GM21737 (cell line): ENCODE results near the gene SH3PXD2B.

Experiments used
- ATAC-seq: cut with Tn5 transposase; IDR thresholded peaks from one replicate; pipeline ENCODE4 v1.9.1; 2021; ENCODE audit warnings: mild to moderate bottlenecking, moderate library complexity; ENCODE audit not compliant: unreplicated experiment

SH3PXD2B gene

DNA sequence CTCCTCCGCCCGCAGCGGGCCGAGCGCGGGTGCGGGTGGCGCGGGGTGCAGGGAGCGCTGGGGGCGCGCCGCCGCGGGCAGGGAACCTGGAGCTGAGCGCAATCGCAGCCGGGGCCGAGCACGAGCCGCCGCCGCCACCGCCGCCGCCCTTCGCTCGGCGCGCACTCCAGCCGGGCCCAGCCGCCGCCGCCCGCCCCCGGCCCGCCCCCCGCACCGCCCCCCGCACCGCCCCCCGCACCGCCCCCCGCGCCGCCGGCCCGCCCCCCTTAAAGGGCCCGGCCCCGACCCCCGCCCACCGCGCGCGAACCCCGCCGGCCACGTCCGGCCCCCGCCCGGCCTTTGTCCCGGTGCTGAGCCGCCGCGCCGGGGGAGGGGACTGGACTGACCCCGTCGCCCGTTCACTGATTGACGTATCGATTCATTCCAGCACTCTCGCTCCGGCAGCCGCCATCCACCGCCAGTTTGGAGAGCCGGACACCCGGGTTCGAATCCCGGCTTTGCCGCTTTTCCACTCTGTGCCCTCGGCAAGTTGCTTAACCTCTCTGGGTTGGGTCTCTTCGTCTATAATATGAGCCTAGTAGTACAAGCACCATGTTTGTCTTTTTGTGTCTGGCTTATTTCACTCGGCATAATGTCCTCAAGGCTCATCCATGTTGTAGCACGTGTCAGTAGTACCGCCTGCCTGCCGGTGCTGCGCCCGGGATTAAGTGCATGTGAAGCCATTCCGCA, at the start of gene SH3PXD2B:
Gene SH3PXD2B, minus strand, starts transcription at position 168 of the 729 bp plus-strand sequence. CDS start 173 bp downstream, outside the sequence.
- ATAC-seq, result no peak

DNA sequence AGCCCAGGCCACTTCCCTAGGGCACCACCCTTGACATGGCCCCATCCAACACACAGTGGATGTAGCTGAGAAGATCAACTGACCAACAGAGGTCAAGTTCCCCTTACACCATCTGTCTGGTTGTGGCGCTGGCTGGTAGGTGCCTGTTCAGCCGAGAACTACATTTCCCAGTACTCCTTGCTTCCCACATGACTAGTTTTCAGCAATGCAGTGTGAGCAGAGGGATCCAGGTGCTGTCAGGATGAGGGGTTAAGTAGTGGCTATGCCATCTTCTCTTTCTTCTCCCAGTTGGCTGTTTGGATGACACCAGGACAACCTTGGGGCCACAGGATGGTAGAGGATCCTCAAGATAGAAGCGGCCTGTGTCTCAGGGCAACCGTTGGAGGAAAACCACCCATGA, 48.6 kb upstream of the SH3PXD2B start:
- ATAC-seq, result no peak

DNA sequence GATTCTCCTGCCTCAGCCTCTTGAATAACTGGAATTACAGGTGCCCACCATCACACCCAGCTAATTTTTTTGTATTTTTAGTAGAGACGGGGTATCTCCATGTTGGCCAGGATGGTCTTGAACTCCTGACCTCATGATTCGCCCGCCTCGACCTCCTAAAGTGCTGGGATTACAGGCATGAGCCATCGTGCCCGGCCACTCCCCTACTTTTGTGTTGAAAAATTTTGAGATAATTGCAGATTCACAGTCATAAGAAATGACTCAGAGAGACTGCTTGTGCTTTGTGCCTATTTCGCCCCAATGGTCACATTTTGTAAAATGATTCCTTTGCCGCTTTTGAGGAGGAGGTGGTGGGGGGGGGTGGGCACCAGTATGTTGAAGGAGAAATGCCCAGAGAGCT, 48.1 kb upstream of the SH3PXD2B start:
- ATAC-seq, result no peak

DNA sequence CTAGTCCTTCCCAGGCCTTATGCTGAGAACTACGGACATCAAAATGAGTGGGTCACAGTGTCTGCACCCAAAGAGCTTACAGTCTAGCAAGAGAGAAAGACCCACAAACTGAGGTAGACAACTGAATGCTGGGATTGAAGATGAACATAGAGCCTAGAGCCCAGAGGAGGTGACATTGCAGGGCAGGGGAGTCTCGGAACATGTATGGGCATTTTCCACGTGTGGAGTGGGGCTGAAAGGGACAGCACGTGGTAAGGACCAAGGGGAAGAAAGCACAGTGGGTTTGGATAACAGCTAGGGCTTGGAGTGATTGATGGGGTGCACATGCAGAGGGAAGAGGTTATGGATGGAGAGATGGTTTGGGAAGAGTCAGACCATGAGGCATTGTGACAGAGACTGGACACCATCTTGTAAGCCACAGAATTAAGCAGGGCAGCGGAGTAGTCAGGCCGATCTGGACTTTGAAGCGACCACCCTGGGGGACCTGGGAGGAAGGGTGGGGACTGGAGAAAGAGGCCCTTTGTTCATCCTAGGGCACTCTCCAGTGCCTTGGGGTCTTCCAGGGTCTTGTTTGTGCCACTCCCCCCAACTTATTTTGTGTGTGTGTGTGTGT, 47.5 kb upstream of the SH3PXD2B start:
- no peak for ATAC-seq

DNA sequence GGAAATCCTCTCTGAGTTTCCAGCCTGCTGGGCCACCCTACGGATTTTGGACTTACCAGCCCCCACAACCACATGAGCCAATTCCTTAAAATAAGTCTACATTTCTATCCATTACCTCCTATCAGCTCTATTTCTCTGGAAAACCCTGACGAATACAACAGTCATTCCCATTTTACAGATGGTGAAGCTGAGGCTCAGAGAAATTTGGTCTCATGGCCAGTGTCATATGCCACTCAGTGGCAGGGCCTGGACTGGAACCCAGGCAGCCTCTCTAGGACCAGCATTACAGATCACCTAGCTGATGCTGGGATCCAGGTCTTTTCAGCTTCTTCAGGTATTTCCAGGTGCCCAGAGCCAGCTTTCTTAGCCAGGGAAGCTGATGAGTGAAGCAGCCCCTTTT, 45.0 kb upstream of the SH3PXD2B start:
- no peak for ATAC-seq

DNA sequence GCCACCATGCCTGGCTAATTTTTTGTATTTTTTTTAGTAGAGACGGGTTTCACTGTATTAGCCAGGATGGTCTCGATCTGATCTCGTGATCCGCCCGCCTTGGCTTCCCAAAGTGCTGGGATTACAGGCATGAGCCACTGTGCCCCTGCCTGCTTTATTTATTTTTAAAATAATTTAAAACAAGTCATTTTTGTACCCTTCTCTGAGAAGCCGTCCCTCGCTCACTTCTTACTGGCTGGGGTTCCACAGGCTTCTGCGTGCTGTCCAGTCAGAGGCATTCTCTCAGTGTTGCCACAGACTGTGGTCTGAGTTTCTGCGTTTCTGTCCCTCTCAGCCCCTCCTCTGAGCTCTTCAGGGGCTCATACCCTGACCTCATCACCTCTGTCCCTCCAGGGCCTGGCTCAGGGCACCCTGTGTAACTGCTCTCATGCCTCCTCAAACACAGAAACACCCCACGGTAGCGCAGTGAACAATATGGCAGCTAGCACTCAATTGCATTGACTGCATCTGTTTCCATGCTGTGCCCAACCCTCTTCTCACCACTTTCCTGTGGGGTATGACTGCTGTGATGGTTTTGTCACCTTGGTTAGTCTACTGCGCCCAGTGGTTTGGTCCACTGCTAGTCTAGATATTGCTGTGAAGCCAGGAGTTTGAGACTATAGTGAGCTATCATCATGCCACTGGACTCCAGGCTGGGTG, 44.3 kb upstream of the SH3PXD2B start:
- no peak for ATAC-seq

DNA sequence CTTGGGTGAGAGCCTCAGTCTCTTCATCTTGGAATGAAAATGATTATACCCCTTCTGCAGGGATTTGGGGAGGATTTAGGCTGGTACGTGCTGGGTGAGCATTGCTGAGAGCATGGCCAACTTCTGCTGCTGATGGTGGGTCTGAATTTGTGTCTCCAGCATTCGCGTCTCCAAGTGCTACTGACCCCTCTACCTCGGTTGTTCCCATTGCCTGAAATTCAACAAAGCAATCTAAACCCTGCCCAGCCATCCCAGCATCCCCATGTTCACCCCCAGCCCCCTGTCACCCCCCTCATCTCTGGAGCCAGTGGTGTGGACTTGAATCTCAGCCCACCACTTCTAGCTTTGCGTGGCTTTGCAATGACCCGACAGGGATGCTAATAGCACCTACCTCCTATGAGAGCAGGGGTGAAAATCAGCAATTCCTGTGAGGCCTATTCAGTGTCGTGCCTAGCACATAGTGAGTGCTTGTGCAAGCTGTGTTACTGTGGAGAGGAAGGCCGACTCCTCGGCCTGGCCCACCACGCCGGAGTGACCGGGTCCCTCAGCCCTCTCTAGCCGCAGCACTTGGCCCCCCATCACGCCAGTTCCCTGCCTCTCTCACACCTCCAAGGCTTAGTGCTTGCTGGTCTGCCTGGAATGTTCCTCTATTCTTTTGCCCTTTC, 43.4 kb upstream of the SH3PXD2B start:
- ATAC-seq, result no peak

DNA sequence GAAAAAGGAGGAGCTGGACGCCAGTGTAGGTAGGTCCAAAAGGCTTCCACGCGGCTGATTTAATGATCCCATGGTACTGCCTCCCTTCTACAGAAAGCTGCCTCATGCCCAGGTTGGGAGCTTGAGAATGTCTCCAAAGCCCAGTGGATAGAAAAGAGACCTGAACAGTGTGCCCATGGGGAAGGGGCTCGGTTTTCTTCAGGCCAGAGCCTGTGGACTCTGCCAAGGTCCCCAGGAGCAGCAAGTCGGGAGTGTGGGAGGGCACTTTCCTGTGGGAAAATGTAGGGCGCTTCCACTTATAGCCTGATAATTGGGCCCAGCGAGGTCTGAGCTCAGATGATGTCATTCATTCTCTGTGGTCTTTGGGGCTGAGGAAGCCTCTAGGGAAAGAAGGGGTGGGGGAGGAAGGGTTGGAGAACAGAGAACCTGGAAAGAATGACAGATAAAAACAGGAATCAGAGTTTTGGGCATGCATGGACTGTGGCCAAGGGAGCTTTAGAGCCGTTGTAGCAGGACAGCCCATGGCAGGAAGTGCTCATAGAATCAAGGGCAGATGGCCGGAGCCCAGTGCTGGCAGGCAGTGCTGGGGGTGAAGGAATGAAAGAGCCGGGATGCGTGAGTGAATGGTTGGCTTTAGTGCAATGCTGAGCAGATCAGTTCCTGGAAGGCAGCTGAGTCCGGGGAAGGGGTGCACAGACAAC, 42.5 kb upstream of the SH3PXD2B start:
- ATAC-seq, result no peak

DNA sequence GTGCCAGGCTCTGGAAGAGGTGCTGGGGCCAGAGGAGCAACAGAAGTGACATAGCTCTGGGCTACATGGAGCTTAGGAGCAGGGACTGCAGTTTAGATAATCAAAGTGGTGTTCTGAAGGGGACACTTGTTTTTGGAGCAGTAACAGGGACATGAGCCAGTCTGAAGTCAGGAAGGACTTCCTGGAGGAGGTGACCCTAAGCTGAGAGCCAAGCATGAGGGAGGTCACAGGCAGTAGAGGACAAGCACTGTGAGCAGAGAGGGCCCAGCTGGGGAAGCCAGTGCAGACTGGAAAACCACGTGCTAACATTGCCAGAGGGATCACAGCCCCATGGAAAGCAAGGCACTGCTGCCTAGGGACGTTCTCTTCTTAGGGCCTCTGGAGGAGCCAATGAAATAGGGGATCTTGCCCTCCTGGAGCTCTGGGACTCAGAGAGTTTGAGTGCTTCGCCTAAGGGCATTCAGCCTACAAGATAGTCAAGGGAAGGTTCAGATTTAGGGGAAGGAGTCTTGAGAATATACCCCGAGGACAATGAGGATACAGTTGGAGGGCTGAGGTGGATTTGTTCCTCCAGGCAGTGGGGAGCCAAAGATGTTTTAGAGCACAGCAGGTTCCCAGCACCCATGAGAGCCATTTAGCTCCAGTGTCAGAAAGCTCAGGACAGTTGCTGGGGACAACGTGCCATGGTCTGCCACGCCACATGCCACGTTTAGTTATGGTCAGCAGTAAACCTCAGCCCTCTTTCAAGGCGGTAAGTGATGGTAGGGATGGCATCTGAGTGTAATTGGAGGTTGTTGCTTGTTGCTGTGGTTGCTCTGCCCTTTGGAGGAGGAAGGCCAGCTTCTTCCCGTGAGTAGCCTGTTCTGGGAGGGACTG, 40.5 kb upstream of the SH3PXD2B start:
- ATAC-seq, result no peak

DNA sequence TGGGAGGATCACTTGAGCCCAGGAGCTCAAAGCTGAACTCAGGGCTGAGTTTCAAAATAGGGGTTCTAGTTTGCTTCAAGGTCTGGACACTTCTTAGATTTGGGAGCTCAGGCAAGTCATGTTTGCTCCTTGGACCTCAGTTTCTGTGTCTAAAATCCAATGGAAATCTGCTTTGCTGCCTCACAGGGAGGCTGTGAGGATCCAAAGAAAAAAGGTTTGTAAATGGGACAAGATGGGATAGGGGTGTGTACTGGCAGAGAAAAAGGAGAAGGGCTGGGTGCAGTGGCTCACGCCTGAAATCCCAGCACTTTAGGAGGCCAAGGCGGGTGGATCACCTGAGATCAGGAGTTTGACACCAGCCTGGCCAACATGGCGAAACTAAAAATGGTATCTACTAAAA, 39.6 kb upstream of the SH3PXD2B start:
- ATAC-seq, result no peak

DNA sequence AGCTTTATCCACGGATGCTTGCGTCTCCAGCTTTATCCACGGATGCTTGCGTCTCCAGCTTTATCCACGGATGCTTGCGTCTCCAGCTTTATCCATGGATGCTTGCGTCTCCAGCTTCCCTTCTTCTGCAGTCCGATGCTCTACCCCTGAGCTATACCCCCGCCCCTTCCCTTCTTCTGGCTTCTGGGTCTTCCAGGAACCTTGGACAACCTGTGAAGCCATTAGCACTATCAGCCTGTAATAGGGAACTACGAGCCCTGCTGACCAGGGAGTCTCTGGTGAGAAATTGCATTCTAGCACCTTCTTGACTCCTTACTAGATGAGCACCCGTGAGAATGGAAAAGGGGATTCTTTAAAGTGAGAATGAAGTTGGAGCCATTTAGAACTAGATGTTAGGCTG, 39.1 kb upstream of the SH3PXD2B start:
- no peak for ATAC-seq

DNA sequence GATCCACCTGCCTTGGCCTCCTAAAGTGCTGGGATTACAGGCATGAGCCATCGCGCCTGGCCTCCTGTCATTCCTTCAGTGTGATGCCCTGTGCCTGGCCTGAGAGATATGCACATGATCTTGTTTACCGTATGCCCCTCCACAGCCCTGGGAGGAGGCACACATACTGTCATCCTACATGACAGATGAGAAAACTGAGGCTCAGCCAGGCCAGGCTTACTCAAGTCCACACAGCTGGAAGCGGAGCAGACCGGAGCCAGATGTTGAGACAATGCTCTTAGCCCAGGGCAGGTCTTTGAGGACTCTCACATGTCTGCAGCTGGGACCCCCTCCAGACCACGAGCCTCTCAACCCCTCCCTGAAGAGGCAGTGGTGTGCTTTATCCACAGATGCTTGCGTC, 38.7 kb upstream of the SH3PXD2B start:
- ATAC-seq, result no peak

DNA sequence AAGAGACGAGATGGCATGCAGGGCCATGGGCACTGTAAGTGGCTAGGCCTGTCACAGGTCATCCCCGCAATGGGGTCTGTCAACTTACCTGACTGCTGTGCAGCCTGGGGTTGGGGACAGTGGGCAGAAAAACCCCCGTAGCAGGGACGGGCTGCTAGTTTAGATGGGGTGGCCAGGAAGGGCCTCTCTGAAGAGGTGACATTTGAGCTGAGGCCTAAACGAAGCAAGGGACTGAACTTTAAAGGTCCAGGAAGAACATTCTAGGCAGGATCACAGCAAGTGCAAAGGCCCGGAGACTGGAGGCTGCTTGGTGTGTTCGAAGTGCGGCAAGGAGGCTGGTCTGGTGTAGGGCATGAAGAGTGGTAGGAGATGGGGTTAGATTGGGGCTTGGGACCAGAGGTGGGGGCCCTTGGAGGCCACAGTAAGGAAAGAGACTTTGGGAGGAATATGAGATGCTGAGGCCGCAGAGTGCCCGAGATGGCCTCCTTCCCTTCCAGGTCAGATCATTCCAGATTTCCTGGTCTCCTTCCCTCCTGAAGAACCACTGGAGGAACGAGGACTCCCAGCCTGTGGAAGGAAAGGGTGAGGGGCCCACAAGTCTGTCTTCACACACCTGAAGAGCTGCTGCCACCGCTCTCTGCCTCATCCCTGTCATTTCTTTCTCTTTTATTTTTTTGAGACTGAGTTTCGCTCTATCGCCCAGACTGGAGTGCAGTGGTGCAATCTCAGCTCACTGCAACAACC, 37.9 kb upstream of the SH3PXD2B start:
- no peak for ATAC-seq

DNA sequence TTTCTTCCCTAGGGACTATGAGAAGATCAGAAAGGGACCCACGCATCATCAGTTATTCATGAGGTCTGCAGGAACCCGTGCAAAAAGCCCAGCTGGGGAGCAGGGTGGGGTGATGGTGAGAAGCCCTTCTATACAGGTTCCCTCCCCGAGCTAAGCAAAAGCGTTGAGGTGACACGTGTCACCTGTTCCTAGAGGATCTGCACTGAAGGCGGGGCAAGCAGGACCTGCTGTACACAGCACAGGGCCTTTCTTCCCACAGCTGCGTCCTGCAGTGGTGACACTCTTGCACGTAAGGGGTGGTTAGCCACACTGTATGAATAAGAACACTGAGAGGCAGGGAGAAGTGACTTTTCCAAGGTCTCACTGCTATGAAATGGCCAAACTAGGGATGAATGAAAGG, 37.2 kb upstream of the SH3PXD2B start:
- no peak for ATAC-seq

DNA sequence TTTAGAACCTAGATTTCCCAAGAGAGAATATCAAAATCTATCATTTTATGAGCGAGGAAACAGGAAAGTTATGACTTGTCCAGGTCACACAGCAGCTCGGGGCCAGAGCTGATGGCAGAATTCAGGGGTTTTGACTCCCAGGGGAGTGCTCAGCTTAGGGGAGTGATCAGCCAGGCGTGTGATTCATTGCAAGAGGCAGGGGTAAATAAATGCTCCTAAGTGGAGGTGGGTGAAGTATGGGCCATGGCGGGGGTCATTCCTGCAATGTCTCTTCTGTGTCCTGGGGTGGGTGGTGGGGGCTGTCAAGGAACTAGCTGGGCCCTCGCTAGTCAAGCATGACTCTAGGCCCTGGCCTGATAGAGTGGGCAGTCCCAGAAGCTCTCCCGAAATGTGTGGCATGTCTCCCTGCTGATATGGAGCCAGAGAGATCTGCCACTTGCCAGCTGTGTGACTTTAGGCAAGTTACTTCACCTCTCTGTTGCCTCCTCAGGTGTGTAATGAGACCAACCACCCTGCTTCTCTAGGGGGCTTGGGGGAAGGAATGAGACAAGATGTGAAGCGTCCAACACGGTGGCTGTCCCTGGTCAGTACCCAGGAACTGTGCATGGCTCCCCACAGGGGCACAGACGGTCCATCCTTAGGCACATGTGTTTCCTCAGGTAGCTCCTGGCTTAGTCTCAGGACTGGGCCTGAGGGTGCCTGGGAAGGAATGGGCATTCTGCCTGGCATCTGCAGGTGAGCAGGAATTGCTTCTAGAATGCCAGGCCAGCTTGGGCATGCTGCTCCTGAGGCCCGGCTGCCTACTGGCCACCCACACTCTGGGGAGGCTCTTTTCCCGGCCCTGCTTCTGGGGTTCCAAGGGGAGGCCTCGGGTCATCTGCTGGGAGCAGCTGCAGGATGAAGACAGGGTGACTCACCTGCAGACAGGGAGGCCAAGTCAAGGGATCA, 36.5 kb upstream of the SH3PXD2B start:
- no peak for ATAC-seq

DNA sequence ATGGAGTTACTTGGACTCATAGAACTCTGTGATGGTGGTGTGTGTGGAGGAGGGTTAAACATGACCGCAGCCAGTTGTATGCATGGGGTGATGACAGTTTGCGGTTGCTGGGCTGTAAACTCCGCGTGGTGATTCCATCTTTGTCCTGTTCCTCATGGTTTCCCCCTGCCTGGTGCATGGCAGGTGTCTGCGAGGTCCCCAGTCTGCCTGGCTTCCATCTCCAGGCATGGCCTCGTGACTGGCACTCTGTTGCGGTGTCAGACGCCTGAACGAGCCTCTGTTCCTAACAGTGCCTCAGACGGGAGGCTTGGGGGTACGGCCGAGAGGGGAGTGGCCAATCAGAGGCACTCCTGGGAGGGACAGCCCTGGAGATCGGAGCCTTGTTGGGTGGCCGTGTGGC, 33.9 kb upstream of the SH3PXD2B start:
- ATAC-seq, result no peak

DNA sequence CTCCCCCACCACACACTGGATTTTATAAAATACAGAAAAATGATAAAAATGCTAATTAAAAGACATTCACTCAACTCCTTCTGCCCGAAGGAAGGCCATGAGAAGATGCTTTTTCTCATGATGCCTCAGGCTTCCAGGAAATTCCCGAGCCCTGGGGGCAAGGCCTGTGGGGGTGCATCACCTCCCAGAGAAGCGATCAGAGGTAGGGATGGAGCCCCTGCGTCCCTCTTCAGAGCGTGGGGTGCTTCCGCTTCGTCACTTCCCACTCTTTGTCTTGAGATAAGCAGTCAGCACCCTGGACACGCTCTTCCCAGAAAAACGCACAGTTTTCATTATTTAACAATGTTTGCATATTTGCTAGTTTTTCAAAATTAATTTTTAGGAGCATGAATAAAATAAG, 33.3 kb upstream of the SH3PXD2B start:
- ATAC-seq, result no peak

DNA sequence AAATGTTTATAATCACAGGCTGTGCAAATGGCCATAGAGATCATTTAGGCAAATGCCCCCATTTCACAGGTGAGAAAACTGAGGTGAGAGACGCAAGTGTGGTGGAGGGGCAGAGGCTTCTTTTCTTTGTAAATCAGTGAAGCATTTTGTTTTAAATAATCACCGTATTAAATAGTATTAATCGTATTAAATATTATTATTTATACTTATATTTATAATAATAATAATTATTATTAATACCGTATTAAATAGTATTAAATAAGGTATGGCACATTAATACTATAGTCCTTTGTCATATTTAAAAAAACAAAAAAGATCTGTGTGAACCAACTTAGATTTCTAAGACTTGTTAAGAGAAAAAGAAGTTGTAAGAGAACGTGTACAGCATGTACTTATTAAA, 32.6 kb upstream of the SH3PXD2B start:
- ATAC-seq, result no peak
